ENCODE data around the gene CYBC1.

The CYBC1 gene

GRCh38 chr17:82408938-82409318 is 41.6 kb downstream of the CYBC1 start:
- no peaks in the 10 kb centered on the region for H3K9me3 ChIP-seq (ENCODE audit: control insufficient read depth, insufficient read depth, low read length)
- peaks cover 2% of the 10 kb centered on the region for H3K36me3 ChIP-seq (ENCODE audit: control insufficient read depth, insufficient read depth, low read length)
- no peaks in the 10 kb centered on the region for H3K4me1 ChIP-seq (ENCODE audit: control insufficient read depth, insufficient read depth, low read length)
- H3K9ac ChIP-seq (ENCODE audit: low read depth, low read length), result no peak overlapping the region
- no peak overlapping the region for H3K4me3 ChIP-seq (ENCODE audit: low read depth, low read length)
- no peaks in the 10 kb centered on the region for H3K27me3 ChIP-seq (ENCODE audit: control insufficient read depth, insufficient read depth, low read length)

- H3K9ac ChIP-seq (ENCODE audit: low read depth, low read length), result no peak overlapping the region
- H3K9me3 ChIP-seq (ENCODE audit: control insufficient read depth, insufficient read depth, low read length), result no peaks in the 10 kb centered on the region
- H3K4me1 ChIP-seq (ENCODE audit: control insufficient read depth, insufficient read depth, low read length), result no peaks in the 10 kb centered on the region
- H3K27me3 ChIP-seq (ENCODE audit: control insufficient read depth, insufficient read depth, low read length), result no peaks in the 10 kb centered on the region
- no peak overlapping the region for H3K4me3 ChIP-seq (ENCODE audit: low read depth, low read length)
- peaks cover 2% of the 10 kb centered on the region for H3K36me3 ChIP-seq (ENCODE audit: control insufficient read depth, insufficient read depth, low read length)
These were observed 42.1 kb downstream of the CYBC1 start for GRCh38 chr17:82408288-82408937.

GRCh38 chr17:82407255-82407654 is 43.3 kb downstream of the CYBC1 start:
- Histone ChIP-seq H3K36me3 (ENCODE audit: control insufficient read depth, insufficient read depth, low read length) (peaks cover 2% of the 10 kb centered on the region), H3K4me1 (ENCODE audit: control insufficient read depth, insufficient read depth, low read length) (no peaks in the 10 kb centered on the region), H3K9me3 (ENCODE audit: control insufficient read depth, insufficient read depth, low read length) (no peaks in the 10 kb centered on the region), H3K4me3 (ENCODE audit: low read depth, low read length) (no peak overlapping the region), H3K27me3 (ENCODE audit: control insufficient read depth, insufficient read depth, low read length) (no peaks in the 10 kb centered on the region), H3K9ac (ENCODE audit: low read depth, low read length) (no peak overlapping the region)

GRCh38 chr17:82406131-82406671 is 44.4 kb downstream of the CYBC1 start:
- Histone ChIP-seq H3K4me3 (ENCODE audit: low read depth, low read length) (no peak overlapping the region), H3K9me3 (ENCODE audit: control insufficient read depth, insufficient read depth, low read length) (no peaks in the 10 kb centered on the region), H3K4me1 (ENCODE audit: control insufficient read depth, insufficient read depth, low read length) (no peaks in the 10 kb centered on the region), H3K9ac (ENCODE audit: low read depth, low read length) (no peak overlapping the region), H3K36me3 (ENCODE audit: control insufficient read depth, insufficient read depth, low read length) (peaks cover 4% of the 10 kb centered on the region), H3K27me3 (ENCODE audit: control insufficient read depth, insufficient read depth, low read length) (no peaks in the 10 kb centered on the region)

GRCh38 chr17:82405051-82405450 is 45.5 kb downstream of the CYBC1 start:
- Histone ChIP-seq H3K27me3 (ENCODE audit: control insufficient read depth, insufficient read depth, low read length) (no peaks in the 10 kb centered on the region), H3K9ac (ENCODE audit: low read depth, low read length) (no peak overlapping the region), H3K4me1 (ENCODE audit: control insufficient read depth, insufficient read depth, low read length) (no peaks in the 10 kb centered on the region), H3K9me3 (ENCODE audit: control insufficient read depth, insufficient read depth, low read length) (no peaks in the 10 kb centered on the region), H3K4me3 (ENCODE audit: low read depth, low read length) (no peak overlapping the region), H3K36me3 (ENCODE audit: control insufficient read depth, insufficient read depth, low read length) (peaks cover 4% of the 10 kb centered on the region)

- H3K9ac ChIP-seq (ENCODE audit: low read depth, low read length), result no peak overlapping the region
- H3K27me3 ChIP-seq (ENCODE audit: control insufficient read depth, insufficient read depth, low read length), result no peaks in the 10 kb centered on the region
- H3K4me3 ChIP-seq (ENCODE audit: low read depth, low read length), result no peak overlapping the region
- no peaks in the 10 kb centered on the region for H3K4me1 ChIP-seq (ENCODE audit: control insufficient read depth, insufficient read depth, low read length)
- H3K36me3 ChIP-seq (ENCODE audit: control insufficient read depth, insufficient read depth, low read length), result peaks cover 4% of the 10 kb centered on the region
- H3K9me3 ChIP-seq (ENCODE audit: control insufficient read depth, insufficient read depth, low read length), result no peaks in the 10 kb centered on the region
These were observed 46.6 kb downstream of the CYBC1 start for GRCh38 chr17:82403662-82404660.

GRCh38 chr17:82402865-82403264 is 47.7 kb downstream of the CYBC1 start:
- H3K27me3 ChIP-seq (ENCODE audit: control insufficient read depth, insufficient read depth, low read length), result no peaks in the 10 kb centered on the region
- no peak overlapping the region for H3K4me3 ChIP-seq (ENCODE audit: low read depth, low read length)
- peaks cover 4% of the 10 kb centered on the region for H3K36me3 ChIP-seq (ENCODE audit: control insufficient read depth, insufficient read depth, low read length)
- no peak overlapping the region for H3K9ac ChIP-seq (ENCODE audit: low read depth, low read length)
- H3K9me3 ChIP-seq (ENCODE audit: control insufficient read depth, insufficient read depth, low read length), result no peaks in the 10 kb centered on the region
- H3K4me1 ChIP-seq (ENCODE audit: control insufficient read depth, insufficient read depth, low read length), result no peaks in the 10 kb centered on the region

GRCh38 chr17:82400830-82401229 is 49.7 kb downstream of the CYBC1 start:
- peaks cover 4% of the 10 kb centered on the region for H3K36me3 ChIP-seq (ENCODE audit: control insufficient read depth, insufficient read depth, low read length)
- H3K9ac ChIP-seq (ENCODE audit: low read depth, low read length), result no peak overlapping the region
- H3K27me3 ChIP-seq (ENCODE audit: control insufficient read depth, insufficient read depth, low read length), result no peaks in the 10 kb centered on the region
- H3K9me3 ChIP-seq (ENCODE audit: control insufficient read depth, insufficient read depth, low read length), result no peaks in the 10 kb centered on the region
- H3K4me3 ChIP-seq (ENCODE audit: low read depth, low read length), result no peak overlapping the region
- H3K4me1 ChIP-seq (ENCODE audit: control insufficient read depth, insufficient read depth, low read length), result no peaks in the 10 kb centered on the region

GRCh38 chr17:82400206-82400605 is 50.3 kb downstream of the CYBC1 start:
- Histone ChIP-seq H3K4me3 (ENCODE audit: low read depth, low read length) (no peak overlapping the region), H3K4me1 (ENCODE audit: control insufficient read depth, insufficient read depth, low read length) (no peaks in the 10 kb centered on the region), H3K36me3 (ENCODE audit: control insufficient read depth, insufficient read depth, low read length) (peaks cover 4% of the 10 kb centered on the region), H3K9me3 (ENCODE audit: control insufficient read depth, insufficient read depth, low read length) (no peaks in the 10 kb centered on the region), H3K9ac (ENCODE audit: low read depth, low read length) (no peak overlapping the region), H3K27me3 (ENCODE audit: control insufficient read depth, insufficient read depth, low read length) (no peaks in the 10 kb centered on the region)

- no peaks in the 10 kb centered on the region for H3K4me1 ChIP-seq (ENCODE audit: control insufficient read depth, insufficient read depth, low read length)
- no peak overlapping the region for H3K4me3 ChIP-seq (ENCODE audit: low read depth, low read length)
- H3K36me3 ChIP-seq (ENCODE audit: control insufficient read depth, insufficient read depth, low read length), result peaks cover 4% of the 10 kb centered on the region
- H3K27me3 ChIP-seq (ENCODE audit: control insufficient read depth, insufficient read depth, low read length), result no peaks in the 10 kb centered on the region
- H3K9me3 ChIP-seq (ENCODE audit: control insufficient read depth, insufficient read depth, low read length), result no peaks in the 10 kb centered on the region
- no peak overlapping the region for H3K9ac ChIP-seq (ENCODE audit: low read depth, low read length)
These were observed 50.9 kb downstream of the CYBC1 start for GRCh38 chr17:82399601-82400101.

GRCh38 chr17:82399041-82399441 is 51.5 kb downstream of the CYBC1 start:
- peaks cover 3% of the 10 kb centered on the region for H3K36me3 ChIP-seq (ENCODE audit: control insufficient read depth, insufficient read depth, low read length)
- H3K4me3 ChIP-seq (ENCODE audit: low read depth, low read length), result no peak overlapping the region
- H3K9ac ChIP-seq (ENCODE audit: low read depth, low read length), result no peak overlapping the region
- no peaks in the 10 kb centered on the region for H3K9me3 ChIP-seq (ENCODE audit: control insufficient read depth, insufficient read depth, low read length)
- H3K27me3 ChIP-seq (ENCODE audit: control insufficient read depth, insufficient read depth, low read length), result no peaks in the 10 kb centered on the region
- no peaks in the 10 kb centered on the region for H3K4me1 ChIP-seq (ENCODE audit: control insufficient read depth, insufficient read depth, low read length)
